Measurements from ENCODE around the gene KHK.

Gene KHK

DNA sequence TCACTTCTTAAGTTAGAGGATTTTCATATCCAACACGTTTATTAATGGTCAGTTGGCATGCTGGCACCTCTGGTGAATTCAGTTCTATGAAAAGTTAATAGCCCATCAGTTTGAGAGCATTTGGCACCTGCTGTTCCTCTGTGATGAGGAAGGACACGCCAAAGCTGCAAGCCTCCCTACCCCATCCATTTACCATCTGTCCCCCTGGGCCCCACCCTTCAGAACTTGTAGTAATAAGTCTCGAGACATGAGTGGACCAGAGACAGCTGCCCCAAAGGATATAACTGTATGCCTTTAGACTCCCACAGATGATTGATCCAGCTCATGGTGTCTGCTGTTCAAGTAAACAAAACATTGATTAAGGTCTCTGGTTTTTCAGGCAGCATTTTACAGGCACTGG, 21.4 kb upstream of the KHK start:
- Histone ChIP-seq H3K9me3 (ENCODE audit: insufficient read depth, low read length) (no peaks in the 10 kb centered on the region), H3K27me3 (ENCODE audit: insufficient read depth, insufficient read length) (no peaks in the 10 kb centered on the region), H3K4me3 (ENCODE audit: insufficient read length, low read depth) (no peak overlapping the region), H3K36me3 (ENCODE audit: insufficient read depth, insufficient read length, low read length) (peaks cover 56% of the 10 kb centered on the region), H3K4me1 (ENCODE audit: insufficient read depth, insufficient read length) (no peaks in the 10 kb centered on the region), H3K9ac (ENCODE audit: insufficient read length, low read depth) (no peak overlapping the region)
- no peak for TF ChIP-seq ZNF274 (IDR thresholded peaks at IDR 0.05; ENCODE audit: low read depth, low read length)
- DNase-seq (ENCODE audit: low read depth, low spot score), result no peak

DNA sequence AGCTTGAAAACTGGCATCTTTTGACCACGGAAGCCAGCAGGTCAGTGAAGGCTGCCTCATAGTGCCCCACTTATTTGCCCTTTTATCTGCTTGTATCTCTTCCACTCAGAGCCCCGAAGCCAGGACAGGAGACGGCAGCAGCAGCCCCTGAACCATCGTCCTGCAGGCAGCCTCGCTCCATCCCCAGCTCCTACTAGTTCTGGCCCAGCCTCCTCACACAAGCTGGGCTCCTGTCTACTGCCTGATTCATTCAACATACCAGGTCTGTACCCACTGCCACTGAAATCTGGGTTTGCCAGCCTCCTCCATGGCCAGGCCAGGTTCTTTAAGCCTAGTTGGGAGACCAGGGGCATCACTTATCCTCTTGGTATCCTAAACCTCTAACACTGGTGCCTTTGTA, 19.2 kb upstream of the KHK start:
- no peak overlapping the region for H3K9ac ChIP-seq (ENCODE audit: insufficient read length, low read depth)
- TF ChIP-seq YY1 (IDR thresholded peaks at IDR 0.05; ENCODE audit: insufficient read depth, insufficient read length), result no peak
- no peak for TF ChIP-seq ZNF274 (IDR thresholded peaks at IDR 0.05; ENCODE audit: low read depth, low read length)
- no peaks in the 10 kb centered on the region for H3K9me3 ChIP-seq (ENCODE audit: insufficient read depth, low read length)
- no peak overlapping the region for H3K4me3 ChIP-seq (ENCODE audit: insufficient read length, low read depth)
- DNase-seq (ENCODE audit: low read depth, low spot score), result no peak
- H3K27me3 ChIP-seq (ENCODE audit: insufficient read depth, insufficient read length), result no peaks in the 10 kb centered on the region
- H3K36me3 ChIP-seq (ENCODE audit: insufficient read depth, insufficient read length, low read length), result peaks cover 59% of the 10 kb centered on the region
- no peaks in the 10 kb centered on the region for H3K4me1 ChIP-seq (ENCODE audit: insufficient read depth, insufficient read length)

DNA sequence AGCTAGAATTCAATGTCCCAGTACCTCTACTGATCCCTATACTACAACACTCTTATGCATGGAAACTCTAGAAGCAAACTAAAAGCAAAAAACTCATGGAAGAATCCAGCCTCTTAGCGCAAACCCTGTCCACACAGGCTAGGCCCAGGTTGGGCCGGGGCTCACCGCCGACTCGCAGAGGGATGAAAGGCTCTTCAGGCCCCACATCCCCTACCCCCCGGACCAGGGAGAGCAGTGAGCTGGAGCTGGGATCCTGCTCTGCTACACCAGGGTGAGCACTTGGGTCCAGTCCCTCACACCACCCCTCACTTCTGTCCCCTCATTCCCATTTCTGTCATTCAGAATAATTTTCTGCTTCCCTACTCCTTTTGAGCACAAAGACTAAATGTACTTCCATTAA, 17.1 kb upstream of the KHK start:
- H3K9me3 ChIP-seq (ENCODE audit: insufficient read depth, low read length), result no peaks in the 10 kb centered on the region
- no peak for TF ChIP-seq SUZ12 (IDR thresholded peaks at IDR 0.05; ENCODE audit: extremely low read depth, insufficient read depth, insufficient read length)
- H3K4me1 ChIP-seq (ENCODE audit: insufficient read depth, insufficient read length), result no peaks in the 10 kb centered on the region
- H3K9ac ChIP-seq (ENCODE audit: insufficient read length, low read depth), result no peak overlapping the region
- no peaks in the 10 kb centered on the region for H3K27me3 ChIP-seq (ENCODE audit: insufficient read depth, insufficient read length)
- peaks cover 51% of the 10 kb centered on the region for H3K36me3 ChIP-seq (ENCODE audit: insufficient read depth, insufficient read length, low read length)
- H3K4me3 ChIP-seq (ENCODE audit: insufficient read length, low read depth), result no peak overlapping the region
- no peak for DNase-seq (ENCODE audit: low read depth, low spot score)

DNA sequence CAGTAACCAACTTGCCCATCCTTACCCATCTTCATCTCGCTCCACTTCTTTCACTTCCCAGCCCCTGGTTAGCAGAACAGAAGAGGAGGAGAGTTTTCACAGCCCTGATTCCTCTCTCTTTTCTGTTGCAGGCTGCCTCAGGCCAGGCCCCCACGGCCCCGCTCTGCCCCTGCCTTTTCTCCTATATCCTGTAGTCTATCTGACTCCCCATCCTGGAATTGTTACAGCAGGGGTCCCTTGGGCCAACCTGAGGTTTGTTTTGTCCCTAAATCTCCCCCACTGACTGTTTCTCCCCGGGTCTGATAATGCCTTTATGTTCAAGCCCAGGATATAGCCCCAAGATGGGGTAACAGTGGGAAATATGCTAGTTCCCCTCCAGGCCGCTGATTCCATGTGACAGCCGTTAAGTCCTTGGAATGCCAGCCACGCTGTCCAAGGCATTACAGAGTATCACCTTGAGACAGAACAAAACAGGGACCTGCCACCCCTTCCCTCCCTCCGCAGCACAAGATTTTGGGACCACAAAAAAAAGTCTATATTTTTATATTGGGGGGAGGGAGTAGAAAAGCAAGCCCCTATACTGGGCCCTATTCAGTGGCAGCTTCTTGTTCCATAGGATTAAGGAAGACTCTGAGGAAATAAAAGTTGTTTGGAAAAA, 16.5 kb upstream of the KHK start:
- H3K9ac ChIP-seq (ENCODE audit: insufficient read length, low read depth), result peak overlapping the region; percentile 94
- H3K4me3 ChIP-seq (ENCODE audit: insufficient read length, low read depth), result peak overlapping the region; percentile 93
- H3K27me3 ChIP-seq (ENCODE audit: insufficient read depth, insufficient read length), result no peaks in the 10 kb centered on the region
- DNase-seq (ENCODE audit: low read depth, low spot score), result no peak
- no peaks in the 10 kb centered on the region for H3K9me3 ChIP-seq (ENCODE audit: insufficient read depth, low read length)
- peaks cover 48% of the 10 kb centered on the region for H3K36me3 ChIP-seq (ENCODE audit: insufficient read depth, insufficient read length, low read length)
- TF ChIP-seq ZNF274 (IDR thresholded peaks at IDR 0.05; ENCODE audit: low read depth, low read length) (no peak), YY1 (IDR thresholded peaks at IDR 0.05; ENCODE audit: insufficient read depth, insufficient read length) (no peak)
- no peaks in the 10 kb centered on the region for H3K4me1 ChIP-seq (ENCODE audit: insufficient read depth, insufficient read length)

DNA sequence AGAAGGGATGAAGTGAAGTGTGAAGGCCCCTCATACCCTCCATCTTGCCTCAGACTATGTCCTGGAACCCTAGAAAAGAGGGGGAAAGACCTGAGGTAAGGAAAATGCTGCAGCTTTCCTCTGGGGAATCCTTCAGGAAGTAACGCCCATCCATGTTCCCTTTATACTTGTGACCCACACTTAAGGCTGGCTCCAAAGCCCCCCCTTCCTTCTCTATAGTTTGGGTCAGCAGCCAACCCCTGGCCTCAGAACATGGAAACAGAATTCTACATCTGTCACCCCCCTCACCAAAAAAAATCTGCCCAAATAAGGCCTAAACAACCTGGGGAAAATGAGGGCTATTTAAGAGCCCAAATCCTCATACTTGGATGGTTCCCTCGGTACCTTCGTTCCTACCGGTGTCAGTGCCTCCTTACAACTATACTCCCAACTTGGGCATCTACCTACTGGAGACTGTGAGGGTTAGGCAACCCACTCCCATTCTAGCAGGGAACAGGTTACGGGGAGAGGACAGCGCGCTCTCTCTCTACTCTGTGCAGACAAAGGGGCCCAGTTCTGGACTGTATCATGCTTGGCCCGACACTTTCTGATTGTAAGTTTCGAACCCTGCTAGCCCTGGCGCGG, 15.8 kb upstream of the KHK start:
- TF ChIP-seq ZNF274 (IDR thresholded peaks at IDR 0.05; ENCODE audit: low read depth, low read length) (no peak), SUZ12 (IDR thresholded peaks at IDR 0.05; ENCODE audit: extremely low read depth, insufficient read depth, insufficient read length) (no peak), YY1 (IDR thresholded peaks at IDR 0.05; ENCODE audit: insufficient read depth, insufficient read length) (no peak)
- no peaks in the 10 kb centered on the region for H3K9me3 ChIP-seq (ENCODE audit: insufficient read depth, low read length)
- H3K9ac ChIP-seq (ENCODE audit: insufficient read length, low read depth), result peak overlapping the region; percentile 94
- H3K4me3 ChIP-seq (ENCODE audit: insufficient read length, low read depth), result peak overlapping the region; percentile 93
- no peaks in the 10 kb centered on the region for H3K27me3 ChIP-seq (ENCODE audit: insufficient read depth, insufficient read length)
- peaks cover 42% of the 10 kb centered on the region for H3K36me3 ChIP-seq (ENCODE audit: insufficient read depth, insufficient read length, low read length)
- no peaks in the 10 kb centered on the region for H3K4me1 ChIP-seq (ENCODE audit: insufficient read depth, insufficient read length)
- DNase-seq (ENCODE audit: low read depth, low spot score), result no peak

DNA sequence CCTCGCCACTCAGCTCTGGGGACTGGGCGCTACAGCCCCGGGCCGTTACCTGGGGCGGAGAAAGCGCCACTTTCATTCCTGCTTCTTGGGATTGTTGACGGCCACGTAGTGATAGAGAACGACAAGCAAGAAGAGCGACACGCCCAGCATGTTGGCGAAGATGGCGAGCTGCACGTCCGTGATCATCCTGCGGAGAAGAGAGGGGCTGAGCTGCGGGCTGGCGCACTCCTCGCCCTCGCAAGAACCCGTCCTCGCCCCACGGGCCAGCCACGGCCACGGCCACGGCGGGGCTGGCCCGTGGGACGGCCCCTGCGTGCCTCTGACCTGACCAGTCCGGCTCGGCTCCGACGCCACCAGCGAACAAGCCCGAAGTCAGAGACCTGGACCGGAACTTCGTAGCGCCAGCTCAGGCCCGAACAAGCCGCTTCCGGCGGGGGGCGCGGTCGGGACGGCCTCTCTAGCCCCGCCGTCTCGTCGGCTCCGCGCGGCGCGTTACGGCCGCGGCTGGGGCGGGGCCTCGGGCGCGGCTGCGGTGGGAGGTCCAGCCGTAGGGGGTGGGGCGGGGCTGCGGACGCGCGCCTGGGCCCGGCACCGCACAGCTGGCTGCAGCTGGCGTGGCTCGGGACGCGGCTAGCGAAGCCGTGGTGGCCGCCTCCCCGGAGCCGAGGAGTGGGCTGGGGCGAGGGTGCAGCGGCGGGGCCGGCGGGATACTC, 15.1 kb upstream of the KHK start, which contains the start of gene OST4:
Gene OST4 (minus strand): TSS at position 378 of the 713 bp plus-strand sequence.
- DNase-seq (ENCODE audit: low read depth, low spot score), result peak; percentile 88
- Histone ChIP-seq H3K4me1 (ENCODE audit: insufficient read depth, insufficient read length) (no peaks in the 10 kb centered on the region), H3K9ac (ENCODE audit: insufficient read length, low read depth) (peak within 1 kb of the TSS; percentile 94), H3K9me3 (ENCODE audit: insufficient read depth, low read length) (no peaks in the 10 kb centered on the region), H3K27me3 (ENCODE audit: insufficient read depth, insufficient read length) (no peaks in the 10 kb centered on the region), H3K4me3 (ENCODE audit: insufficient read length, low read depth) (peak within 1 kb of the TSS; percentile 93), H3K36me3 (ENCODE audit: insufficient read depth, insufficient read length, low read length) (peaks cover 40% of the 10 kb centered on the region)
- TF ChIP-seq SUZ12 (IDR thresholded peaks at IDR 0.05; ENCODE audit: extremely low read depth, insufficient read depth, insufficient read length) (no peak), ZNF274 (IDR thresholded peaks at IDR 0.05; ENCODE audit: low read depth, low read length) (no peak), YY1 (IDR thresholded peaks at IDR 0.05; ENCODE audit: insufficient read depth, insufficient read length) (no peak)

DNA sequence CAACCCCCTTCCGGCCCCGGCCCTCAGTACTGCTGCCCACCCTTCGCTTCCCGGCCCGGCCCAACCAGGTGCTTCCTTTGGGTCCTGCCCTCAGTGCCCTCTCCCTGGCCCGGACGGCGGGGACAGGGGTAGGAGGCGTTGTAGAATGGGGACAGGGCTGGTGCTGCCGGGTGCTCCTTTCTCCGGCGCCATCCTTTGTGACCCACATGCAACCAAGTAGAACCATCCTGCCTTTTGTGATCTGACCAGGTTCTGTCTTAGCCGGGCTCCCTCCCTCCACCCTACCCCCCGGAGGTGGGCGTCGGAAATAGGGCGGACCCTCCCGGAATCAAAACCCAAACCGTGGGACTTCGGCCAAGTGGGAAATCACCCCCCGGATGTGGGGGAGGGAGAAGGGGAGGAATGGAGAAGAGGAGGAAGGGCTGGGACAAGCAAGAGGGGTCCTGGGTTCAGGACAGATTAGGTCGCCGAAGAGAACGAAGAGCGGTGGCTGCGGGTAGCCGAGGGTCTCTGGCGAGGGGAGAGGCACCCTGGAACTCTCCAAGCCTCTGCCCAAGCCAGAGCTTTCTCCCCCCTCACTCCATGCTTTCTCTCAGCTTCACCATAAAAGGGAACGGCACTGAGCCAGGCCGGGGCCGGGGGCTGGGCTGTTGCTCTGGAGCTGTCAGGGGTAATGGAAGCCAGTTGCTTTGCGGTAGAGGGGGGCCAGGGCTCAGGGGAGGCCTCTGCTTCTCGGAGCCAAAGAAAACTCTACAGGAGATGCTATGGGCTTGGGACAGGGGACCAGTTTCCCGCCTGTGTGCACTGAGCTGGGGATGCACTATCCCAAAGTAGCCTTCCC, 14.4 kb upstream of the KHK start:
- peak; percentile 28 for DNase-seq (ENCODE audit: low read depth, low spot score)
- Histone ChIP-seq H3K4me1 (ENCODE audit: insufficient read depth, insufficient read length) (no peaks in the 10 kb centered on the region), H3K9me3 (ENCODE audit: insufficient read depth, low read length) (no peaks in the 10 kb centered on the region), H3K27me3 (ENCODE audit: insufficient read depth, insufficient read length) (no peaks in the 10 kb centered on the region), H3K9ac (ENCODE audit: insufficient read length, low read depth) (peak overlapping the region; percentile 83), H3K36me3 (ENCODE audit: insufficient read depth, insufficient read length, low read length) (peaks cover 38% of the 10 kb centered on the region), H3K4me3 (ENCODE audit: insufficient read length, low read depth) (peak overlapping the region; percentile 93)
- no peak for TF ChIP-seq YY1 (IDR thresholded peaks at IDR 0.05; ENCODE audit: insufficient read depth, insufficient read length)
- TF ChIP-seq ZNF274 (IDR thresholded peaks at IDR 0.05; ENCODE audit: low read depth, low read length), result no peak
- TF ChIP-seq SUZ12 (IDR thresholded peaks at IDR 0.05; ENCODE audit: extremely low read depth, insufficient read depth, insufficient read length), result no peak
